ENCODE results near the gene HMGN2.
"Not testable (repeated sequence)": the region's sequence is repeated elsewhere in the genome, so short reads cannot be mapped to it uniquely, and the experiment has no call there.

Gene HMGN2

GRCh38 chr1:26477446-26478152 is 5.4 kb downstream of the HMGN2 start:
- DNase-seq (ENCODE audit: low spot score): peak; percentile 68

GRCh38 chr1:26478159-26478558 is 5.9 kb downstream of the HMGN2 start:
- no peak for DNase-seq (ENCODE audit: low spot score)

- DNase-seq (ENCODE audit: low spot score): no peak
Observed at GRCh38 chr1:26478988-26479387, 6.7 kb downstream of the HMGN2 start.

- DNase-seq (ENCODE audit: low spot score): no peak
Observed at GRCh38 chr1:26482921-26483320, 10.7 kb downstream of the HMGN2 start.

GRCh38 chr1:26483980-26484379 is 11.7 kb downstream of the HMGN2 start:
- no peak for DNase-seq (ENCODE audit: low spot score)

GRCh38 chr1:26490155-26490554 is 17.9 kb downstream of the HMGN2 start:
- DNase-seq (ENCODE audit: low spot score): no peak

- DNase-seq (ENCODE audit: low spot score): no peak
Observed at GRCh38 chr1:26493267-26493666, 21.0 kb downstream of the HMGN2 start.

GRCh38 chr1:26493938-26494337 is 21.7 kb downstream of the HMGN2 start:
- no peak for DNase-seq (ENCODE audit: low spot score)

GRCh38 chr1:26496861-26497260 is 24.6 kb downstream of the HMGN2 start:
- no peak for DNase-seq (ENCODE audit: low spot score)

- DNase-seq (ENCODE audit: low spot score): no peak
Observed at GRCh38 chr1:26498894-26499293, 26.7 kb downstream of the HMGN2 start.

GRCh38 chr1:26500488-26501175 is 28.4 kb downstream of the HMGN2 start:
- peak; percentile 68 for DNase-seq (ENCODE audit: low spot score)

GRCh38 chr1:26510711-26511110 is 38.5 kb downstream of the HMGN2 start:
- DNase-seq (ENCODE audit: low spot score): peak; percentile 20

- not testable (repeated sequence) for DNase-seq (ENCODE audit: low spot score)
Observed at GRCh38 chr1:26515836-26516235, 43.6 kb downstream of the HMGN2 start.

GRCh38 chr1:26516987-26517765 is 44.9 kb downstream of the HMGN2 start:
- DNase-seq (ENCODE audit: low spot score): no peak

- no peak for DNase-seq (ENCODE audit: low spot score)
Observed at GRCh38 chr1:26517766-26518049, 45.5 kb downstream of the HMGN2 start.

- no peak for DNase-seq (ENCODE audit: low spot score)
Observed at GRCh38 chr1:26518355-26518754, 46.1 kb downstream of the HMGN2 start.

- no peak for DNase-seq (ENCODE audit: low spot score)
Observed at GRCh38 chr1:26520339-26520738, 48.1 kb downstream of the HMGN2 start.

- no peak for DNase-seq (ENCODE audit: low spot score)
Observed at GRCh38 chr1:26521669-26522030, 49.4 kb downstream of the HMGN2 start.

GRCh38 chr1:26522073-26522472 is 49.8 kb downstream of the HMGN2 start:
- DNase-seq (ENCODE audit: low spot score): no peak

- DNase-seq (ENCODE audit: low spot score): no peak
Observed at GRCh38 chr1:26524181-26524580, 51.9 kb downstream of the HMGN2 start.
